ENCODE measurements around the gene KERA. TPM values are rescaled to one million over a fixed set of nuclear protein-coding genes. Genes with fewer than 3 reads are reported as not detected.

Gene KERA
- total RNA-seq, 4 donors from 2014 or later, result not detected

GRCh38 chr12:91001306-91001705 is 56.5 kb downstream of the KERA start:
- H3K4me1 ChIP-seq, result no peaks in the 10 kb centered on the region
- WGBS, 2 donors, result 65 to 72% methylated on average over 1 of the region's 1 CpG
- H3K36me3 ChIP-seq, result no peaks in the 10 kb centered on the region
- H3K9me3 ChIP-seq, result no peaks in the 10 kb centered on the region
- no peak overlapping the region for H3K4me3 ChIP-seq
- H3K27me3 ChIP-seq, result no peaks in the 10 kb centered on the region
- DNase-seq (ENCODE audit: low spot score in 2 of 2), result no peak
- TF ChIP-seq POLR2A (IDR thresholded peaks at IDR 0.05), result no peak
- H3K27ac ChIP-seq, result no peak overlapping the region

Other genes with a start within 250 kb of the KERA start
- gene CCER1, start 102.8 kb downstream of the KERA start, total RNA-seq, result not detected
- not detected for gene EPYC, start 53.1 kb downstream of the KERA start, total RNA-seq
- 100 to 1,000 TPM in 1 of 4 donors, 10 to 100 TPM in 3; 30.0 to 138 (median 38.0) TPM for gene LUM, start 53.5 kb upstream of the KERA start, total RNA-seq
- gene DCN, start 124.8 kb upstream of the KERA start, total RNA-seq, result 1,000 to 10,000 TPM; 1,578 to 4,304 (median 2,586) TPM